ENCODE data around the gene WDFY3. TPM values are rescaled to one million over a fixed set of nuclear protein-coding genes. Genes with fewer than 3 reads are reported as not detected.

The WDFY3 gene
- total RNA-seq, 4 donors from 2014 or later, result 77.9 to 149 (median 98.3) TPM

DNA sequence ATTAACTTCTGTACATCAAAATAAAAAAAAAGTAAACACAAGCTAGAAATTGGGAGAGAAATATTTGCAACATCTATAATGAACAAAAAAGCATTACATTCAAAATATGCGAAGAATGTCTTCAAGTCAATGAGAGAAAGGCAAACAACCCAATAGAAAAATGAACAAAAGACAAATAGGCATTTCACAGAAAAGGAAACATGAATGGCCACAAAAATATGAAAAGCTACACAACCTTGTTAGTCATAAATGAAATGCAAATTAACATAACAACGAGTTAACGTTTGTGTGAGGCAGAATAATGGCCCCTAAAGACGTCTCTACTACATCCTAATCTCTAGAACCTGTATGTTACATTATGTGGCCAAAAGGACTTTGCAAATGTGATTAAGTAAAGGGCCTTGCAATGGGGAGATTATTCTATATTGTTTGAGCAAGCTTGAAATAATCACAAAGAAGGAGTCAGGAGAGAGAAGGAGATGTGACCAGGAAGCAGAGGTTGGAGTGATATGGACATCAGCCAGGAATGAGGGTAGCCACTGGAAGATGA is 86.8 kb downstream of the WDFY3 start:
- ATAC-seq (ENCODE audit: low FRiP score), result no peak
- no peak for DNase-seq (ENCODE audit: low spot score)
- TF ChIP-seq, protein P1, sequence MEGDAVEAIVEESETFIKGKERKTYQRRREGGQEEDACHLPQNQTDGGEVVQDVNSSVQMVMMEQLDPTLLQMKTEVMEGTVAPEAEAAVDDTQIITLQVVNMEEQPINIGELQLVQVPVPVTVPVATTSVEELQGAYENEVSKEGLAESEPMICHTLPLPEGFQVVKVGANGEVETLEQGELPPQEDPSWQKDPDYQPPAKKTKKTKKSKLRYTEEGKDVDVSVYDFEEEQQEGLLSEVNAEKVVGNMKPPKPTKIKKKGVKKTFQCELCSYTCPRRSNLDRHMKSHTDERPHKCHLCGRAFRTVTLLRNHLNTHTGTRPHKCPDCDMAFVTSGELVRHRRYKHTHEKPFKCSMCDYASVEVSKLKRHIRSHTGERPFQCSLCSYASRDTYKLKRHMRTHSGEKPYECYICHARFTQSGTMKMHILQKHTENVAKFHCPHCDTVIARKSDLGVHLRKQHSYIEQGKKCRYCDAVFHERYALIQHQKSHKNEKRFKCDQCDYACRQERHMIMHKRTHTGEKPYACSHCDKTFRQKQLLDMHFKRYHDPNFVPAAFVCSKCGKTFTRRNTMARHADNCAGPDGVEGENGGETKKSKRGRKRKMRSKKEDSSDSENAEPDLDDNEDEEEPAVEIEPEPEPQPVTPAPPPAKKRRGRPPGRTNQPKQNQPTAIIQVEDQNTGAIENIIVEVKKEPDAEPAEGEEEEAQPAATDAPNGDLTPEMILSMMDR (IDR thresholded peaks at IDR 0.05), result no peak

DNA sequence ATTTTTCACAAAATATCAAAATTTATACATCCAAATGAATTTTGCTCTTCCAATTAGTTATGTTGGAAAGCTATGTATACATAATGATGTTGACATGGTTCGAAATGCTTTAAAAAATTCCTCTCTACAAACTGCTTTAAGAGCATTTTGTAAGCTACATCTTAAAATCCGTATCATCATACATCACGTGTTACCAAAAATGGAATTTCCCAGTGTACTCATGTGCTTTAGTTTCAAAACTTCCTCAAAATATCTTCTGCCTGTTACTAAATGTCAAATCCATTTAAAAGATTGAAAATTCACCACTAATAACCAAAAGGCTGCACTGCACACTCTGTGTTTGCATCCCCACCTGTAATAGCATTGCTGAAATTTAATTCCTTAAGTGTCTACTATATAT is 87.9 kb downstream of the WDFY3 start:
- ATAC-seq (ENCODE audit: low FRiP score) (no peak), DNase-seq (ENCODE audit: low spot score) (no peak)
- TF ChIP-seq, protein P1 (IDR thresholded peaks at IDR 0.05), result no peak

DNA sequence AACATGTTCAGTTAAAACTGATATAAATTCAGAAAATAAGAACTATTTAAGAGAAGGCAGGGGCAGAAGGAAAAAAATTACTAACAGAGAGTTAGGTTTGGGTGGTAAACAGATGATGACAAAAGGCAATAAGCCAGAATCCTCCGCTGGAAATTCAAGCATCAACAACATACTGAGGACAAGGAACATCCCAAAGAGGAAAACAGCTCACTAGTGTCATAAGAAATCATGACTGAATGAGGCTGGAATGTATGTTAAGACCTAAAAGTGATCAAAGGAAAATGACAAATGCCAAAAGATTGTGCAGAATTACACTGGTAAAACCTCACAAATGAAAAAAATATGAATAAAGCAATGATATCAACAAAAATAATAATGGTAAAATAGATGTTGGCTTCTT is 88.4 kb downstream of the WDFY3 start:
- no peak for ATAC-seq (ENCODE audit: low FRiP score)

GRCh38 chr4:84877051-84877833 is 89.2 kb downstream of the WDFY3 start:
- ATAC-seq (ENCODE audit: low FRiP score) (no peak), DNase-seq (ENCODE audit: low spot score) (no peak)
- TF ChIP-seq, protein P1 (IDR thresholded peaks at IDR 0.05), result no peak

More for the DNA sequence above, 88.4 kb downstream of the WDFY3 start:
- DNase-seq (ENCODE audit: low spot score), result no peak
- TF ChIP-seq, protein P1 (IDR thresholded peaks at IDR 0.05), result no peak

- ATAC-seq (ENCODE audit: low FRiP score) (no peak), DNase-seq (ENCODE audit: low spot score) (no peak)
- TF ChIP-seq, protein P1 (IDR thresholded peaks at IDR 0.05), result no peak
Measured at GRCh38 chr4:84875636-84876371, 90.7 kb downstream of the WDFY3 start.

- ATAC-seq (ENCODE audit: low FRiP score), result no peak
- DNase-seq (ENCODE audit: low spot score), result no peak
- TF ChIP-seq, protein P1 (IDR thresholded peaks at IDR 0.05), result no peak
Measured at GRCh38 chr4:84874619-84875018, 91.9 kb downstream of the WDFY3 start.

Data from omental fat pad (tissue), 4 donors.